NCI-H1417 treated with DMSO at 0.1 percent for 48 hours (cell line): Measurements from ENCODE around the gene MAGEB18.

Source experiments
- DNase-seq: peaks from one replicate; lab custom pipeline; 2025; lab: John Stamatoyannopoulos, UW

Gene MAGEB18

GRCh38 chrX:26138274-26138673 lies at the start of gene MAGEB18:
Gene MAGEB18 (plus strand): TSS chrX:26138343. CDS start chrX:26138986, 643 bp downstream.
- DNase-seq: no peak

- DNase-seq: no peak
Observed at GRCh38 chrX:26100421-26100920, 37.7 kb upstream of the MAGEB18 start.

GRCh38 chrX:26109142-26109541 lies 29.0 kb upstream of the MAGEB18 start:
- DNase-seq: no peak

GRCh38 chrX:26146024-26146423 lies 7.9 kb downstream of the MAGEB18 start:
- DNase-seq: no peak

GRCh38 chrX:26160301-26160700 lies 22.2 kb downstream of the MAGEB18 start, which contains the start of gene MAGEB6B:
Gene MAGEB6B (plus strand): TSS chrX:26160601. CDS start chrX:26160601, 0 bp downstream.
- no peak for DNase-seq
